HG02763 (cell line): ENCODE measurements around the gene ARHGAP33.
A peak's percentile ranks its signal among the peaks of the same experiment; 100 is the strongest.
"Not testable (repeated sequence)": the region's sequence is repeated elsewhere in the genome, so short reads cannot be mapped to it uniquely, and the experiment has no call there.

Experiments
- ATAC-seq: cut with Tn5 transposase; IDR thresholded peaks from one replicate; pipeline ENCODE4 v1.9.1; 2021; ENCODE audit warnings: mild to moderate bottlenecking, moderate library complexity; ENCODE audit not compliant: unreplicated experiment

ARHGAP33 gene

GRCh38 chr19:35755550-35756376 is 19.6 kb upstream of the ARHGAP33 start:
- no peak for ATAC-seq

GRCh38 chr19:35756377-35757230 is 18.8 kb upstream of the ARHGAP33 start, which contains the start of gene HSPB6:
Gene HSPB6 (minus strand): TSS chr19:35757029. CDS start chr19:35757008, 21 bp downstream.
- no peak for ATAC-seq

- ATAC-seq, result no peak
Measured at GRCh38 chr19:35757231-35757748, 18.1 kb upstream of the ARHGAP33 start.

- peak; percentile 95 for ATAC-seq
Measured at GRCh38 chr19:35757749-35758608, 17.4 kb upstream of the ARHGAP33 start, which contains the start of gene PROSER3. Gene PROSER3 (plus strand): TSS chr19:35758176. CDS start chr19:35758216, 40 bp downstream.

- no peak for ATAC-seq
Measured at GRCh38 chr19:35759697-35760096, 15.7 kb upstream of the ARHGAP33 start.

GRCh38 chr19:35760711-35761349 is 14.5 kb upstream of the ARHGAP33 start:
- no peak for ATAC-seq

GRCh38 chr19:35764432-35765315 is 10.7 kb upstream of the ARHGAP33 start:
- no peak for ATAC-seq

GRCh38 chr19:35766571-35767104 is 8.7 kb upstream of the ARHGAP33 start:
- ATAC-seq, result no peak

- ATAC-seq, result no peak
Measured at GRCh38 chr19:35767288-35768081, 7.9 kb upstream of the ARHGAP33 start.

GRCh38 chr19:35768082-35768421 is 7.3 kb upstream of the ARHGAP33 start:
- no peak for ATAC-seq

- ATAC-seq, result not testable (repeated sequence)
Measured at GRCh38 chr19:35772362-35772761, 3.0 kb upstream of the ARHGAP33 start.

GRCh38 chr19:35773020-35773806 is 2.2 kb upstream of the ARHGAP33 start:
- ATAC-seq, result no peak

- ATAC-seq, result no peak
Measured at GRCh38 chr19:35774274-35775045, 904 bp upstream of the ARHGAP33 start.

GRCh38 chr19:35775046-35775297 is 392 bp upstream of the ARHGAP33 start:
- ATAC-seq, result no peak

GRCh38 chr19:35776102-35776788 is 881 bp downstream of the ARHGAP33 start:
- no peak for ATAC-seq
